Frontal cortex (tissue), 4 donors: ENCODE data around the gene NAA20. TPM values are rescaled to one million over a fixed set of nuclear protein-coding genes. Genes with fewer than 3 reads are reported as not detected.
"Not testable (repeated sequence)": the region's sequence is repeated elsewhere in the genome, so short reads cannot be mapped to it uniquely, and the experiment has no call there.

Experiments used
- DNase-seq, 2 donors: peaks; one replicate each; pipeline ENCODE4 v3.0.0; 2012; ENCODE audit warnings: low spot score in 2 of 2
- FAIRE-seq: peaks from 2 replicates; lab custom pipeline; 2012; peaks lifted over from hg19 to GRCh38; lab: Jason Lieb, UNC
- total RNA-seq: library from RNA; depleted of rRNA; stranded (reverse); fragments of >200 nt; gene quantifications from one replicate; pipeline ENCODE4 v1.2.3, GENCODE V29; 2014
- donor health status: control.
- donor health status: control.
- donor health status: control.

Gene NAA20
- total RNA-seq, 1 donor from 2014 or later: 46.5 TPM

DNA sequence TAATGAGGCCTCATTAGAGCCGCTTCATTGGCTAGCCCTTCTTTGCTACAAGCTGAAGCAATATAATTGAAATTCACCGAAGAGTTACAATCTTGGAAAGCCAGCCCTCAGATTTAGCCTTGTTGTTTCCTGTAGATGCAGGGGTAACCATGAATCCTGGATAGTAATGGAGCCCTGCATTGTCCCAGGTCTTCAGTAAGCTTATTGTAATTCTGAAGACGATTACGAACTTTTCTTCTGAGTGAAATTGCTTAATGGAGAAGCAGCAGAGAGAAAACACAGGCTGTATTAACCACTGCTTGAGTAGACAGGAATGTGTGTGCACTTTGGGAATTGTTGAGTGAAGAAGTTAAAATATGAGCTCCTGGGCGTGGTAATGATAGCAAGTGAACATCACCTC, 26.3 kb upstream of the NAA20 start:
- FAIRE-seq: no peak
- DNase-seq: no peak

DNA sequence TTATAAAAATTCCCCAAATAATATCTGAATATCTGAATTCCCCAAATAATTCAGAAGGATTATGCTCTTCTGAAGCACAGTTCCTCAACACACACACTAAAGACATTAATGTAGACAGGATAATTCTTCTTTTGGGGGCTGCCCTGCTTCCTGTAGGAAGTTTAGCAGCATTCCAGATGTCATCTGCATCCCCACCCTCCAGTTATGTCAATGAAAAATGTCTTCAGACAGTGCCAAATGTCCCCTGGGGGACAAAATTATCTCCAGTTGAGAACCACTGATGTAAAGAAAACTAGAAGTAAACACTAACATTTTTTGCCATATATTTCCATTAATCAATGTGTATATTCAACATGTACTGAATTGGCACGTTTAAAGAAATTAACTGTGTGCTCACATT, 25.9 kb upstream of the NAA20 start:
- FAIRE-seq (no peak), DNase-seq (no peak)

DNA sequence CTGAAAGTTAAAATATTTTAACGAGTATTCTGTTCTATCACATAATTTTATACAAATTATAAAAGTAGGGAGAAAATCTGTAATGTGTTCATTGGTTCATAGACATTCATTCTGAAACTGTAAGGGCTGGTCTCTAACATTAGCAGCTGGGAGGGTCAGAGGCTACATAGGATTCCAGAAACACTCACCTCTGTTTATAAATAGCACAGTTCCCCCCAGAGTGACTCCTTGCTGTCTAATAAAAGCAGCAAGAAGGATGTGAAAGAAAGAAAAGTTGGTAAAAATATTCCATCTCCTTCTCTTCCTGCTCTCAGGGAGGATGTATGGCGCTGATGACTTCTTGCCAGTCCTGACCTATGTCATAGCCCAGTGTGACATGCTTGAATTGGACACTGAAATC, 25.3 kb upstream of the NAA20 start:
- FAIRE-seq: no peak
- DNase-seq: no peak

DNA sequence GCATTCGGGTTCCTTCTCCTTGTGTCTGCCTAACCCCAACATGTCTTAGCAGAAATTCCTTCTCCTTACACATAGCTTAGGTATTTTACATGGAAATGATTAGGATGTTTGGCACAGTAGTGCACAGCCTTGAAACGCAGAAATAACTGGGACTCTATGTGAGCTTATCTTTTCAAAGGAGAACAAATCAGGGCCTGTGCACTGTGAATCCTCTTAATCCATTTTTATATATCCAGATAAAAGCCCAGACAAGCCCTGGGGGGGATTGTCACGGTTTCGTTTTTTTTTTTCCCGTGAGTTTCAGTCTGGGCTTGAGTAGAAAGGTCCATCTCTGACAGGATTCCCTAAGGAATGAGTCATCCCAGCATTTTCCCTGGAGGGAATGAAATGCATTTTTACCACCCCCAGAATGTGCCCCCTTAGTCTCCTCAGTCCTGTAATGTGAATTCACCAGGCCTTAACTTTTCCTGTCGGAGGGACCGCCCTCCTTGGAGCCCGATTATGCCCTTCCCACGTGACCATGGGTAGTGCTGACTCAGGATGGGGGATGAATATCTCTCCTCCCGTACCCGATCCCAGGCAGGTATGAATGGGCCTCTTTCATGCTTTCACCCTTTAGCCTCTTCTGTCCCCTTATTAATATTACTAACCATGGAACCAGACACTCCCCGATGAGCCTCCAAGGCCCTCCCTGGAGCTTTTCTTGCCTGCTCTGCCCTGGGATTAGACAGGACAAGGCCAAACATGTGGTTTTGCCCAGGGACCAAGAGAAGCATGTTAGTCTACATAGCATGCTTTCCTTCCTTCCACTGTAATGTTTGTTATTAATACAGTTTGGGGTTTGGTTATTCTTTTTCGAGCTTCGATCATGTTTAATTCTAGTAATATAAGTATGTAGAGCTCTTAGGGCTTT, 23.9 kb upstream of the NAA20 start:
- no peak for DNase-seq
- no peak for FAIRE-seq

DNA sequence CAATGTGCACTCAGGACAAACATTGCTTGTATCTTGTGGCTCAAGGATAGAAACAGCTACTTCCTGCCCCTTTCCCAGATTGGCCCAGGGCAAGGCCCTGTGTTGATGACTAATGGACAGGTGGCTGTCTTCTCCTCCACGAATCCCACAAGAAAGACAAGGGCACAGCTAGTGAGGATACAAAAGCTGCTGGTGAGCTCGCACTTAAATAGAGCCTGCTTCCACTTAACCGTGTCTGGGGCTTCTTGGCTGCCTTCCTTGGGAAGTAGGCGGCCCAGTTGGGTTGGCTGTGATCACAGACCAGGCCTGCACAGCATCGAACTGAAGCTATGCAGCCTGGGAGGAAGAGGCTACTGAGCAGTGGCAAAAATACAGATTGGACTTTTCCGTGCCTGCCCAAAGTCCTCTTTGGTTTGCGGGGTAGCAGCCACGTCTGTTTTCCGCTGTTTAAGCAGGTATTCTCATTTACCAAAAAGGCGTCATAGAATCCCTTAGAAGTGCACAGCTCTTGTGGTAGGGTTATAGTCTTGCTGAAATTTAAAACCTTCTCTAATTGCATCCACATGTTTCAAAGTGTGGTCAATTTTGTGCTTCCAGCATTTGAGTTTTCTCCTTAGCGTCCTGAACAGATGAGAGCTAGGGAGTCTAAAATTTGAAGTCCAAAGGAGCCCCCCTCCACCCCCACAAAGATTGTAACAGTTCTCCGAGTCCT, 23.0 kb upstream of the NAA20 start:
- no peak for FAIRE-seq
- DNase-seq: no peak

DNA sequence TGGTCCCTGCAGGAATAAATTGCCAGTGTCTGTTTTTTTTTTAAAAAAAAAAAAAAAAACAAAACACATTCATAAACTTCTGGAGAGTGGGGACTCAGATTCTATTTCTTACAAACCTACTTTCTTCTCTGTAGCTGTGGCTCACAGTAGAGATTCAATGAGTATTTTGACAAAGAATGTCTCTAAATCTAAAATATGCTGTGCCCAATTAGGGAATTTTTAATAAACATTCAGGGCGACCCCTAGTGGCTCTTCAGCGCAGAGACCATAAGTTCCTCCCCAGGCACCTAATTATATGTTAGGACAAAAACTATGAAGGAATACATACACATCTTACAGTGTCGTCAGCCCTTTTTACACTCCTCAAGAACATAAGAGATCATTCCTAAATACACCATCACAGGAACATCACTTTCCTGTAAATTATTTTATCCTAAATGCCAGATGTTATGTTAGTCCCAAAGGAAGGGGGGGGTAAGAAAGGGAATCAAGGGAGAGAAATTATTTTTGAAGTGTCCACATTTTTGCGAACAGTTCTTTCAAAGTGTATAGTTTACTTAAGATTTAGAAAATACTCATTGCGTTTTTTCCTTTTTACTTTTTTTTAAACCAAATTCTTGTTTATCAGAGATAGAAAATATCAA, 21.8 kb upstream of the NAA20 start:
- peak; percentile 6 for FAIRE-seq
- DNase-seq: no peak

DNA sequence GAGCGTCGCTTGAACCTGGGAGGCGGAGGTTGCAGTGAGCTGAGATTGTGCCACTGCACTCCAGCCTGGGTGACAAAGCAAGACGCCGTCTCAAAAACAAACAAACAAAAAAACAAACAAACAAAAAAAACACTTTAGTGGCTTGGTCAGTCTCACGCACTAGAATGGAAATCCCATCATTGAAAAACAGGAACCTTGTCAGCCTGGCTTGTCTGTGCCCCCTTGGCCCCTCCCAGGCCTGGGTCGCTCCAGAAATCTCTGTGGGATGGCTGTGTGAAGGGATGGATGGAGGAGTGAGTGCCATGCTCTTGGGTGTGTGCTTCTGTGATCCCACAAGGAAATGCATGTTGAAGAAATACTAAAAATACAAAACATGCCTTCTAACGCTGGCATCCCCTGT, 20.9 kb upstream of the NAA20 start:
- no peak for FAIRE-seq
- DNase-seq: no peak

DNA sequence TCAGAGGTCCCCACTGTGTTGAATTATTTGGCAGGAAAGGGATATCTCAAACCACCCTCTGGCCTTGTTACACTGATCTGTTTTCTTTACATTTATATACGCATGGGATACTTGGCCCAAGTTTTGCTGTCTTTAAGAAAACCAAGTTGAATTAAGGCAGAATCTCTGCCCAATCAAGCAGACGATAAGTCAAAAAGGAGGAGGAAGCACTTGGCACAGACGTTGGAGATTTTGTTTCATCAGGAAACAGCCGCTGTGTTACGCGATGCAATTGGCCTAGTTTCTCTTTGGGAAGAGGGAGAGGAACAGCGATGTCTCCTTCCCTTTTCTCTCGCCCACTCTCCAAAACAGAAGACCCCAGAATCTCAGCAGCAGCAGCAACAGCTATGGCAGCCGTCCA, 20.2 kb upstream of the NAA20 start:
- FAIRE-seq: no peak
- DNase-seq: no peak

DNA sequence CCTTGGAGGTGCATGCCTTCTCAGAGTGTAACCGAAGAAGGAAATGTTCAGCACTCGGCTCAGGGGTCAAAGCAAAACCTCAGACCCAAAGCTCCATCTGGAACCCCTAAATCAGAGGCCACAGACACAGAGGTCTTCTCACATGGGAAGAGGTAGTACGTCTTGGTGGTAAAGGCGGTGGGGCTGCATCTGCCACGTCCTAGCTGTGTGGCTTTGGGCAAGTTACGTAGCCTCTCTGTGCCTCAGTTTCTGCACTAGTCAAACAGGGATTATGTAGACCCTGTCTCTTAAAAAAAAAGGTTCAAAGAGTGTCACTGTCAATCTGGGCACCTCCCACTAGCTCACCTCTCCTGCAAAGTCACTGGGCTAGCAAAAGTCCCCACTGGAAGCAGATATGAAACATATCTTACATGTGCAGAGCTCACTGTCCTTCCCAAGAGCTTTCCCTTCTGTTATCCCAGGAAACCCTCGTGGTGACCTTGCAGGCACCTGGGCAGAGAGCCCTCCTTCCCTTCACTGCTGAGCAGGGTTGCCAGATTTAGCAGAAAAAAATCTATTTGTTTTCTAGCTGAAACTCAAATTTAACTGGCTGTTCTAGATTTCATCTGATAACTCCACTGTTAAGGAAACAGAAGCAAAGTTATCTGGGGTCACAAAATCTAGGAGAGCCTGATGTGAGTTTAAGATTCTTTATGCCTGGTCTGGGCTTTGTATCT, 18.0 kb upstream of the NAA20 start:
- DNase-seq (no peak), FAIRE-seq (no peak)

DNA sequence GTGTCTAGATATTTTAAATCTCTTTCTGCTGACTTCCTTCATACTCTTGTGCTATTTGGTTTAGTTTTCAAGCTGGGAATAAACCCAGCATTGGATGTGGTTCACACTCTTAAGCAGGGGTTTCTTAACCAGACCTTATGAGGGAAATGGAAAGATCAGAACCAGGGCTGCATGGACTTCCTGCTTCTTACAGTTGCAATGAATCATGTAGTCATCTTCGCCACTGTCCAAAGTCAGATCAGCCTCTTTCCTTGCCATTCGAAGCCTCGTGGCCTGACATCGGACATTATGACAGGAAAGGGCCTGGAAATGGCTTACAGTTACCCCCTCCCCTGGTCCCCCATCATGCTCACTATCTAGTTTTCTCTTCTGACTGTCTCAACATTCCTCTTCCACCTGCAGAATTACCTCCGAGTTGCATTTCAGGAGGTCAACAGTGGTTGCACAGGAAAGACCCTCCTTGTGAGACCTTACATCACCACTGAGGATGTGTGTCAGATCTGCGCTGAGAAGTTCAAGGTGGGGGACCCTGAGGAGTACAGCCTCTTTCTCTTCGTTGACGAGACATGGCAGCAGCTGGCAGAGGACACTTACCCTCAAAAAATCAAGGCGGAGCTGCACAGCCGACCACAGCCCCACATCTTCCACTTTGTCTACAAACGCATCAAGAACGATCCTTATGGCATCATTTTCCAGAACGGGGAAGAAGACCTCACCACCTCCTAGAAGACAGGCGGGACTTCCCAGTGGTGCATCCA, 16.8 kb upstream of the NAA20 start:
- no peak for FAIRE-seq
- DNase-seq: no peak

DNA sequence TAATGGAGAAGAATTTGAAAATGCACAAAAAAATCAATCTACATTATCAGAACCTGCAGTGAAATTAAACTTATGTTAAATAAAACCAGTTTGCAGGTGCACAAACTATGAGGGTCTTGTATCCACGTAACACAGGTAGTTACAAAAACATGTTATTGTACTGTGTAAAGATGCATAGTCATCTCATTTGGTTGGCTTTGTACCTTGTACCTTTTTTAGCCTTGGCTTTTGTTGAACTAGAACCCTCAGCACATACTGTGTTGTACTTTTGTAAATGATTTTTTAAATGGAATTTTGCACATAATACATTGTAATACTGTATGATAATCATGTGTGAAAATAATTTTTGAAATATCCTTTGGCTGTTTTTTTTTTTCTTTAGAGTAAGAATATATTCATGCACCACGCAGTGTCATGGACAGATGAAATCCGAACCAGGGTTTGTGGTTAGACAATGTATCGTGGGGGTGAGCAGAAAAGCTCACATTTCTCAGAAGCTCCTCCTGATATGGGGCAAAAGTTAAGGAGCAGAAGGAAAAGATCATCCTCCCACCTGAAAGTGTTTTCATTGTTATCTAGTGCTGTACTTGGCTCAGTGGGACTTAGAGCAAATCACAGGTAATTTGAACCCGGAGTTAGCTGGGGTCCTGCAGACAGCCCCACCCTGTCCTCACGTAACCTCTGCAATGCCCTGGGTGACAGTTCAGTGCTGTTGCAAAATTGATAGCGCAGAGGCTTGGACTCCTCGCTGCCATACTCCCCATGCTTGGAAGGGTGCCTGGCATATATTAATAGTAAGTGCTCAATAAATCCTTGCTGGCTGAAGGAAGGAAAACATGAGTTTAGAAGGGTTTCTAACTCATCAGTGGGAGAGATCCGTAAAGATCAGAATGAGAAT, 14.8 kb upstream of the NAA20 start:
- no peak for FAIRE-seq
- no peak for DNase-seq

DNA sequence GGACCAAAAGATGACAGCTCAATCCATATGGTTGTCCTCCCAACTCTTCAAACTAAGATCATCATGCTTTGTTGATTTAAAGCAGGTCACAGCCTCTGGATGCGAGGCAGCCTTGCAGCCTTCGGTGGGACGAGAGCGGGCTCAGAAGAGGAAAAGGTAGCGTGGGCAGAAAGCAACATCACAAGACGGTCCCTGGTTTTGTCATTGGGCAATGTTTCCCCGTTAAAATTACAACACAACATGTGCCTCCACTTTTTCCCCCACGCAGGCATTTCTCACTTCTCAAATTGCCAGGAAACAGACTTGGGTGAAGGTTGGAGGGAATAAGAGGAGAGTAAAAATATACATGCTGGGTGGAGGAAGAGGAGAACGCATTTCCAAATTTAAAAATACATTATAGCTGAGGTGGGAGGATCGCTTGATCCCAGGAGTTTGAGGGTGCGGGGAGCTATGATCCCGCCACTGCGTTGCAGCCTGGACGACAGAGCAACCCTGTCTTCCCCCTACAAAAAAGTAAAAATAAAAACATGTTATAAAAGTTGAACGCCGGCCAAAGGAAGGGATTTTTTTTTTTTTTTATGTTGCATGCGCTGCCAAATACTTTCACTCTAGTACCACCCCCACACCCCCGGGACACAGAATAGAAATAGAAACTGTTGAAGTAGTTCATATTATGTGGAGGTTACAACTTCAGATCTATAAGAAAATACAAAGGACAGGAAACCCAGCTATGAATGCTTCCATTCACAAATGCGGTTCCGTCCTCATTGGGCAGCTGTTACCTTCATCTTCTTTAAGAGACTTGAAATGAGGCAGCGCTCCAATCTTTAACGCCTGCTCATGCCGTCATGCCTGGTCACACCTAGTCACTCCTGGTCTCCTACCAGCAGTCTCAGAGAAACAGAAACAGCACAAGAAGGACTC, 13.9 kb upstream of the NAA20 start:
- DNase-seq (peak in 1 of 2 donors; percentile 25), FAIRE-seq (no peak)

DNA sequence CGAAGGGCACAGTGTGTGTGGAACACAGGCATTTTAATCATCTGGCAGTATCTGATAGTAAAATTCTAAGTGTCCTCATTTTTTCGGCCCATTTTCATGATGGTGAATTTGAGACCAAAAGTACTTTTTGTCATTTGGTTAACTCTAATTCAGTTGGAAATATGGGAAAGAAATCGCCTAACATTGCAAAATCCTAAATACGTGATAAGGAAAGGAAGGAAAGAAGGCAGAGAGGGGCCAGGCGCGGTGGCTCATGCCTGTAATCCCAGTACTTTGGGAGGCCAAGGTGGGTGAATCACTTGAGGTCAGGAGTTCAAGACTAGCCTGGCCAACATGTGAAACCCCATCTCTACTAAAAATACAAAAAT, 13.2 kb upstream of the NAA20 start:
- FAIRE-seq, DNase-seq: not testable (repeated sequence)

DNA sequence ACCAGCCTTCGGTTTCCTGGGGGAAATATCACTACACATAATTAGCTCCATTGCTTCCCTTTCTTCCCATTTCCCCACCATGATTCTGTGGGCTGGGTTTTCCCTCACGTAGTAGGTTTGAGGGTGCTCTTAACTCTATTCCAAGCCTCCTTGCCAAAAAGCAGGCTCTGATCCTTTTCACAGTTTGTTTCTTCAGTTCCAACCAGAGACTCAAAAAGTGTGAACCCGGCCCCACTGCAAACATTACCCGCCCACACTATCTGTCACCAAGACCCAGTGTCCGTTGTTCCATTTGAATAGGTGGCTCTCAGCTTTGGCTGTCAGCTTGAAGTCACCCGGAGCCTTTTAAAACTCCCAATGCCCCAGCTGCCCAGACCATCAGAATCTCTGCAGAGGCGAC, 11.8 kb upstream of the NAA20 start:
- FAIRE-seq: no peak
- no peak for DNase-seq

DNA sequence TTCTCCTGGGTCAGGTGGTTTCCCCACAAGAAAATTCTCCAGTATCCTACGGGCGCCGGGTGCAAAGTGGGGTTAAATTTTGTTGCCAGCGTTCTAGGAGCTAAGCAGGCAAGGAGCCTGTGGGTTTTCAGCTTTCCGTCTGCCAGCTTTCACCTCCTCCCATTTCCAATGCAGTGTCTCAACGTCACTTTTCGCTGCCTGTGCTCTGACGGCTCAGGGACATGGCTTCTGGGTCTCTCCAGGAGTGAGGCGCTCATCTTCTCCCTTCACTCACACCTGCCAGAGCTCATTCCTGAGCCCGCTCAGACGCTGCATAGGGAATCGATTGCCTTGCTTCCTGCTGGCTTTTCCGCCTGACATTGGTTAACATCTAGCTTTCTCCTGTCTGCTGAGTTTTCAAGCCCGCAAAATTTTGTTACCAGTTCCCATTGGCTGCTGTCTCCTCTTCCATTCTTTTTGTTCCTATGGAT, 7.3 kb upstream of the NAA20 start:
- FAIRE-seq (no peak), DNase-seq (no peak)

DNA sequence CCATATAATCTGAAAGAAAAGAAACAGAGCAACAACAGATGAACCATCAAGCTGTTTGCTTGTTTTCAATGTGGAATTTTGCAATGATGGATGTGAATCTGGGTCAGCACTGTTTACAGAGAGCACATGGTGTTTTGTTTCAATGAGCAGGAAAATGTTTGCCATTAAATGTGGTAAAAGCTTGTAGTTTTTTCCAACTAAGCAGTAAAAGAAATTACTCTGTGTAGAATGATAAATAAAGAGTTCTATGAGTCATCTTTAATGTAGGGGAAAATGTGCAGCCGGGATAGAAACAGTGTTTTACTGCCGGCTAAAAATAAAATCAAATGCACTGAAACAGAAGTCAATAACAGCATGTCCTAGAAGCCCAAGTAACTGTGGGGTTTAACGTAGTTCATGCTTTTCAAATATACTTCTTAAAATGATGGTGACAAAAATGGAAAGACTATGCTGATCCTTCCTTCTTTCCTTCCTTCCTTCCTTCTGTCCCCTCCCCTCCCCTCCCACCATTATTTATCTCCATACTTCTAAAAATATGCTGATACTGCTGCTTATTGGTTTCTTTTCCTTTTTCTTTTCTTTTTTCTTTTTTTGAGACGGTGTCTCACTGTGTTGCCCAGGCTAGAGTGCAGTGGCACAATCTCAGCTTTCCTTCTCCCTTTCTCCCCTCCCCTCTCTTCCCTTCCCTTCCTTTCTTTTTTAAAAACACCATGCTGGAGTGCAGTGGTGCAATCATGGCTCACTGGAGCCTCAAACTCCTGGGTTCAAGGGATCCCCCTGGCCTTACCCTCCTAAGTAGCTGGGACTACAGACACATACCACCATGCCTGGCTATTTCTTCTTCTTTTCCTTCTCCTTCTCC, 6.3 kb upstream of the NAA20 start:
- no peak for FAIRE-seq

More for the DNA sequence above, 6.3 kb upstream of the NAA20 start:
- DNase-seq: peak in 1 of 2 donors; percentile 32
